CD4-positive, alpha-beta memory T cell (primary cell): ENCODE results near the gene SMOC1. TPM values are rescaled to one million over a fixed set of nuclear protein-coding genes. Genes with fewer than 3 reads are reported as not detected.

Experiments used
- CTCF ChIA-PET: fragments of 350-600 bp; sonication (Branson Sonifier 250); formaldehyde crosslinking; loops from one replicate; lab custom pipeline; 2021; ENCODE audit warnings: inconsistent platforms; ENCODE audit not compliant: partially characterized antibody; lab: Charles Lee
- POLR2A ChIA-PET: fragments of 350-600 bp; sonication (Branson Sonifier 250); formaldehyde crosslinking; loops from one replicate; lab custom pipeline; 2021; ENCODE audit not compliant: partially characterized antibody; lab: Charles Lee
- DNase-seq, 5 donors: peaks; one replicate each; pipeline versions ENCODE4 v3.0.0 to v3.0.0-alpha.2; 2020 to 2022; ENCODE audit warnings: mixed read lengths in 1 of 5
- H3K27ac ChIP-seq: one replicate; pipeline ENCODE4 v1.7.0; 2013; ENCODE audit warnings: low read depth, low read length
- H3K27me3 ChIP-seq: 2 replicates; pipeline ENCODE4 v1.7.0; 2013; ENCODE audit warnings: mild to moderate bottlenecking, low read length, moderate library complexity; ENCODE audit not compliant: insufficient read depth
- H3K36me3 ChIP-seq: 2 replicates; pipeline ENCODE4 v1.7.0; 2013; ENCODE audit warnings: mild to moderate bottlenecking, low read length, moderate library complexity; ENCODE audit not compliant: insufficient read depth
- H3K4me1 ChIP-seq: 2 replicates; pipeline ENCODE4 v1.7.0; 2013; ENCODE audit warnings: mild to moderate bottlenecking, low read length, moderate library complexity; ENCODE audit not compliant: insufficient read depth
- H3K4me3 ChIP-seq, 2 donors: one replicate each; pipeline ENCODE4 v1.7.0; 2013; ENCODE audit warnings: low read length in 2 of 2, mild to moderate bottlenecking in 1 of 2
- H3K9me3 ChIP-seq, 2 donors: one replicate each; pipeline ENCODE4 v1.7.0; 2013; ENCODE audit warnings: low read length in 2 of 2, control low read depth in 1 of 2; ENCODE audit not compliant: control insufficient read depth in 1 of 2
- H3K27ac Mint-ChIP-seq, 7 donors: one replicate each; pipeline ENCODE4 v1.8.0; 2020 to 2021; ENCODE audit warnings: mixed read lengths in 7 of 7, mild to moderate bottlenecking in 6 of 7, inconsistent platforms in 3 of 7, moderate library complexity in 3 of 7
- H3K27me3 Mint-ChIP-seq, 2 donors: one replicate each; pipeline ENCODE4 v1.8.0; 2020 to 2021; ENCODE audit warnings: mixed read lengths in 2 of 2
- H3K36me3 Mint-ChIP-seq, 2 donors: one replicate each; pipeline ENCODE4 v1.8.0; 2020 to 2021; ENCODE audit warnings: mixed read lengths in 2 of 2, inconsistent platforms in 1 of 2, mild to moderate bottlenecking in 1 of 2
- H3K4me1 Mint-ChIP-seq, 4 donors: one replicate each; pipeline ENCODE4 v1.8.0; 2020 to 2021; ENCODE audit warnings: mixed read lengths in 4 of 4, mild to moderate bottlenecking in 1 of 4
- H3K4me3 Mint-ChIP-seq, 8 donors: one replicate each; pipeline ENCODE4 v1.8.0; 2020 to 2021; ENCODE audit warnings: mixed read lengths in 8 of 8, mild to moderate bottlenecking in 7 of 8, moderate library complexity in 6 of 8, inconsistent platforms in 3 of 8
- H3K9me3 Mint-ChIP-seq, 8 donors: one replicate each; pipeline ENCODE4 v1.8.0; 2020 to 2021; ENCODE audit warnings: mixed read lengths in 8 of 8, mild to moderate bottlenecking in 5 of 8, inconsistent platforms in 3 of 8, moderate library complexity in 1 of 8
- intact Hi-C: fragments of 100-400 bp; cut with micrococcal nuclease; formaldehyde crosslinking; loops from one replicate; pipeline ENCODE4 v1.15.1; 2023
- polyA plus RNA-seq, 2 donors: library from polyadenylated mRNA; unstranded; fragments of 300-500 nt; fragmentation: Illumina TruSeq; gene quantifications; one replicate each; pipeline ENCODE4 v1.2.3, GENCODE V29; 2021
- total RNA-seq, 2 experiments: library from RNA; stranded (reverse); gene quantifications; one replicate each; pipeline ENCODE4 v1.2.3, GENCODE V29; 2021

Gene SMOC1
- total and polyA plus RNA-seq, 4 experiments from 2014 or later, result not detected

DNA sequence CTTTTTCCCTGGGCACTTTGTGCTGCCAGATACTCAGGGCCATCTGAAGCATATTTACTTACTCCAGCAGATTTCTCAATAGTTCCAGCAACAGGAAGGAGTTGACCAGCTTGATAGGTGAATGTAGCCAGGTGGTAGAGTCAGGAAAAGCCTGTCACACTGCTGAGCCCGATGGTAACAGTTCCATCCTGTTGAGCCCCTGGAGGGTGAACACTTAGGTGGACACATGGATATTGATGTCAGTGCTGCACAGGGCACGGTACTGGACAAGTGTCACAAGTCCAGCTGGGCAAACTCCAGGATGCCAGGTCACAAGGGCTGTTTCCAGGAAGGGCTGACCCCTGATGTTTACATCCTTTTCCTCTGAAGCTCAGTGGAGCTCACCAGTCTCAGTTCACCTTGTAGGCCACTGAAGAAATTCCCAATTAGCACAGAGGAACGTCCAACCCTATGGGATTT, 2.3 kb upstream of the SMOC1 start:
- ChIA-PET POLR2A (no interaction called here), CTCF (no interaction called here)

DNA sequence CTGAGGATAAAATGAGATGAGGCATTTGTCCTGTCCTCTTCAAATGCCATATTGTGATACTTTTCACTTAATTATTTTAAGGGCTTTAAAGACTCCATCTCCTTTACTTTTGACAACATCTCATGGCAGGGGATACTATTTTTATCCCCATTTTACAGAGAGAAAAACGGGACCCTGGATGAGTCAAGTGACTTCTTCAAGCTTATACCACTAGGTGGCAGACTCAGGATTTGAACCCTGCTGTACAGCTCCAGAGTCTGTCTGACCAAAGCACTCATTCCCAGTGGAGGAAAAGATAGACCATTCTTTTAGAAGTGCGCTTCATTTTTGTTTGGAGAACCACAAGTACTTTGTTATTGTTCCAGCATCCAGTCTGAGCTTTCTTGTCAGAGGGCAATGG, 1.7 kb upstream of the SMOC1 start:
- Mint-ChIP-seq H3K36me3 (no peaks in the 10 kb centered on the region), H3K4me1 (peaks cover 0 to 4% (median under 1%) of the 10 kb centered on the region in 4 donors), H3K9me3 (peaks cover 0 to 6% (median 0%) of the 10 kb centered on the region in 8 donors), H3K27ac (no peak overlapping the region), H3K27me3 (peaks cover 33 to 44% of the 10 kb centered on the region in 2 donors), H3K4me3 (no peak overlapping the region)
- intact Hi-C loops, result no loop called here
- Histone ChIP-seq H3K4me1 (no peaks in the 10 kb centered on the region), H3K27me3 (peaks cover 5% of the 10 kb centered on the region), H3K36me3 (no peaks in the 10 kb centered on the region), H3K27ac (no peak overlapping the region), H3K9me3 (no peaks in the 10 kb centered on the region), H3K4me3 (no peak overlapping the region)
- POLR2A ChIA-PET, result no interaction called here
- CTCF ChIA-PET, result interaction anchor here (0.6 kb wide), 1 partner anchor 1815 kb away, joined by 3 read pairs; no protein-coding TSS in a partner anchor
- DNase-seq, result no peak

More for the DNA sequence above, 2.3 kb upstream of the SMOC1 start:
- H3K36me3 Mint-ChIP-seq, result no peaks in the 10 kb centered on the region
- H3K4me1 ChIP-seq, result no peaks in the 10 kb centered on the region
- H3K27ac Mint-ChIP-seq, result no peak overlapping the region
- no peak overlapping the region for H3K4me3 ChIP-seq
- peaks cover 5% of the 10 kb centered on the region for H3K27me3 ChIP-seq
- no peak overlapping the region for H3K4me3 Mint-ChIP-seq
- H3K9me3 ChIP-seq, result no peaks in the 10 kb centered on the region
- H3K4me1 Mint-ChIP-seq, result peaks cover 0 to 4% (median under 1%) of the 10 kb centered on the region in 4 donors
- H3K36me3 ChIP-seq, result no peaks in the 10 kb centered on the region
- H3K27me3 Mint-ChIP-seq, result peaks cover 30 to 43% of the 10 kb centered on the region in 2 donors
- no peak for DNase-seq
- no peak overlapping the region for H3K27ac ChIP-seq
- intact Hi-C loops, result no loop called here
- H3K9me3 Mint-ChIP-seq, result peaks cover 0 to 6% (median 0%) of the 10 kb centered on the region in 8 donors

DNA sequence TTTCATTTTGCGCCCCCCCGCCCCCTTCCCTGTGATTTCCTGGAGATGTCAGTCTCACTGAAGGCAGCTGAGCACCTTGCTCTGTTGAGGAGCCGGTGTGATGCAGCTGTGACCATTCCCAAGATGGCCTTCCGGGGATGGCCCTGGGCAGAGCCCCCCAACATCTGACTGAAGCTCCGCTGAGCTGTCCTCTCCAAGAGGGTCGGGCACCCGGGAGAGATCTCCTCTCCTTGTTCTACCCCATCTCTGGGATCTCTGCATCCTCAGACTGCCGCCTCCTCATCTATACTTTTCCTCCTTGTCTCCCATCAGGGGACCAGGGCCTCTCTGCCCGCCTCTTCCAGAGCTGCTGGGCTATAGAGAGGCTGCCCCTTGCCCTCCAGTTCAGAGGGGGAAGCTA, 965 bp upstream of the SMOC1 start:
- peaks cover 0 to 4% (median under 1%) of the 10 kb centered on the region in 4 donors for H3K4me1 Mint-ChIP-seq
- intact Hi-C loops, result no loop called here
- Histone ChIP-seq H3K9me3 (no peaks in the 10 kb centered on the region), H3K27me3 (peaks cover 5% of the 10 kb centered on the region), H3K27ac (no peak overlapping the region), H3K4me1 (no peaks in the 10 kb centered on the region), H3K36me3 (no peaks in the 10 kb centered on the region), H3K4me3 (no peak overlapping the region)
- POLR2A ChIA-PET, result no interaction called here
- H3K36me3 Mint-ChIP-seq, result no peaks in the 10 kb centered on the region
- H3K9me3 Mint-ChIP-seq, result peaks cover 0 to 6% (median 0%) of the 10 kb centered on the region in 8 donors
- H3K27me3 Mint-ChIP-seq, result peaks cover 35 to 43% of the 10 kb centered on the region in 2 donors
- no peak overlapping the region for H3K27ac Mint-ChIP-seq
- no peak for DNase-seq
- CTCF ChIA-PET, result interaction anchor here (0.6 to 1.2 kb wide), 2 partner anchors 15 to 1816 kb away, joined by 3 read pairs; no protein-coding TSS in a partner anchor
- no peak overlapping the region for H3K4me3 Mint-ChIP-seq

DNA sequence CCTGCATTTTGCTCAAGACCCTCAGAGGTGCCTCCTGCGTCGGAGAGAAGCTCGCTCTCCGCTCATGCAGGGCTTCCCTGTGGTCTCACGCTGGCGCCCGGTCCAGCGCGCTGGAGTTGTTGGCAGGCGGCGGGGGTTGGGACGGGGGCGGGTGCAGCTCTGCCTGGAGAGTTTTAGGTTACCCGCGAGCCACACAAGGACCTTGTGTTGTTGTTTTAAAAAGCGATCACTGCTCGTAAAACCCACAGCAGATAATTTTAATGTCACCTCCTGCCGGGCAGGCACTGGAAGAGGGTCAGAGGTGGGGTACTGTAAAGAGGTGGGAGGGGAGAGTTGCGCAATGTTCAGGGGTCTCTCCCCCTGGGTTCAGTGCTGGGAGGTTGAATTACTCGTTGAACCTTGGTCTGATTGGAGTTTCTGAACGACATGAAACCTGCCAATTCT, 850 bp downstream of the SMOC1 start:
- no peaks in the 10 kb centered on the region for H3K36me3 Mint-ChIP-seq
- H3K36me3 ChIP-seq, result no peaks in the 10 kb centered on the region
- H3K4me1 ChIP-seq, result no peaks in the 10 kb centered on the region
- H3K27ac Mint-ChIP-seq, result no peak overlapping the region
- H3K9me3 ChIP-seq, result no peaks in the 10 kb centered on the region
- intact Hi-C loops, result no loop called here
- CTCF ChIA-PET, result no interaction called here
- H3K27me3 Mint-ChIP-seq, result peaks cover 39 to 49% of the 10 kb centered on the region in 2 donors
- H3K27me3 ChIP-seq, result peaks cover 5% of the 10 kb centered on the region
- POLR2A ChIA-PET, result no interaction called here
- no peak overlapping the region for H3K4me3 Mint-ChIP-seq
- no peaks in the 10 kb centered on the region for H3K9me3 Mint-ChIP-seq
- no peak for DNase-seq
- H3K4me1 Mint-ChIP-seq, result peaks cover 0 to 4% (median under 1%) of the 10 kb centered on the region in 4 donors
- no peak overlapping the region for H3K27ac ChIP-seq
- H3K4me3 ChIP-seq, result no peak overlapping the region

DNA sequence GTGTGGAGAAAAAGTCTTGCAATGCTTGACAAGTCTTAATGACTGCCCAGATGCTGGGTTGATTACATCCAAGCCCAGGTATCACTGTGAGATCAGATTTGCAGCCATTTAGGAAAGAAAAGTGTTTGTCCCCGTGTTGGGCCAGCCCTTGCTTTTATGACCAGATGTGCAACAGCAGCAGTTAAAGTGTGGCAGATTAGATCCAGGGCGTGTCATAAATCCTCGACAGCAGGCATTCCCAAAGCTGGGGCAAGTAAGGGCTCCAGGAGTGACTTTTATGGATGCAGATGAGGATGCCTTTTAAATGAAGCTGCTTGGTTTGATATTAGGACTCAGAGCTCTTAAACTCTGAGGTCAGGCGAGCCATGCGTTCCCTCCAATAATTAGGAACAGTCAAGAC, 1.7 kb downstream of the SMOC1 start:
- POLR2A ChIA-PET, result no interaction called here
- no peak for DNase-seq

DNA sequence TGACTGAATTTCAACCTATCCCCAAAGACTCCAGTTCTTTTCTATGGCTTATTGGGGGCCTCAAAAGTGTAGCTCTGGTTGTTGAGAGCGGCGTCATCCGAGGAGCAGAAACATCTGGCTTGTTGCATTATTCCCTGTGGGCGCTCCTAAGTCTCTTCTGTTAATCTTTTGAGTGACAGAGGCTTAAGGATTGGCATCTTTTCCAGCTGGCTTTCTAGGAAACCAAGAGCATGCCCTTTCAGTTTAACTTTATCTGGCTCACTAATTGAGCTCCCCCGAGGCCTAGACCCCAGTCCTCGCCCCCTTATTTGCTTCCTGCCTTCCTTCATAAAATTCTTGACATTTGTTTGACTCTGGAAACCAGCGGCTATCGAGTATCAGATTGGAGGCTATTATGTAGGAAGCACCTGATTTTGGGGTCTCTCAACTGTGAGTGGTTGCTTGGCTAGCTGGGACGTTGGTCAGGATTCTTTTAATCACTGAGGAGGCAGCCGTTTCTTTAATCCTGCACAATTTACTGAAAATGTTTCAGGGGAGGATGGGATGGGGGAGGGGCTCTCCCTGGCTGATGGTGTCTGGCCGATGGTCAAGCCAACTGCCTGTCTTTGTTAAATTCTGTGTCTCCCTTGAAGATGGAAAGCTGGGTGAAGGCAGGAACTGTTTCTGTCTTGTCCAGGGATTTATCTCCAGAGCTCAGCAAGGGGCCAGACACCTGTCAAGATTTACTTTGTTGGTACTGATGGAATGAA, 3.1 kb downstream of the SMOC1 start:
- Histone ChIP-seq H3K4me3 (no peak overlapping the region), H3K27ac (no peak overlapping the region), H3K36me3 (no peaks in the 10 kb centered on the region), H3K4me1 (no peaks in the 10 kb centered on the region), H3K9me3 (no peaks in the 10 kb centered on the region), H3K27me3 (peaks cover 5% of the 10 kb centered on the region)
- H3K27me3 Mint-ChIP-seq, result peaks cover 47 to 49% of the 10 kb centered on the region in 2 donors
- no peak overlapping the region for H3K4me3 Mint-ChIP-seq
- peaks cover 0 to 1% (median 0%) of the 10 kb centered on the region in 8 donors for H3K9me3 Mint-ChIP-seq
- CTCF ChIA-PET, result no interaction called here
- H3K36me3 Mint-ChIP-seq, result no peaks in the 10 kb centered on the region
- peaks cover 0 to 4% (median under 1%) of the 10 kb centered on the region in 4 donors for H3K4me1 Mint-ChIP-seq
- DNase-seq, result no peak
- POLR2A ChIA-PET, result no interaction called here
- intact Hi-C loops, result no loop called here
- no peak overlapping the region for H3K27ac Mint-ChIP-seq

More for the DNA sequence above, 1.7 kb downstream of the SMOC1 start:
- Mint-ChIP-seq H3K4me3 (no peak overlapping the region), H3K9me3 (no peaks in the 10 kb centered on the region), H3K36me3 (no peaks in the 10 kb centered on the region), H3K4me1 (peaks cover 0 to 4% (median under 1%) of the 10 kb centered on the region in 4 donors), H3K27me3 (peaks cover 39 to 49% of the 10 kb centered on the region in 2 donors), H3K27ac (no peak overlapping the region)
- H3K27me3 ChIP-seq, result peaks cover 5% of the 10 kb centered on the region
- H3K36me3 ChIP-seq, result no peaks in the 10 kb centered on the region
- H3K4me1 ChIP-seq, result no peaks in the 10 kb centered on the region
- no peaks in the 10 kb centered on the region for H3K9me3 ChIP-seq
- CTCF ChIA-PET, result no interaction called here
- intact Hi-C loops, result no loop called here
- H3K4me3 ChIP-seq, result no peak overlapping the region
- H3K27ac ChIP-seq, result no peak overlapping the region

DNA sequence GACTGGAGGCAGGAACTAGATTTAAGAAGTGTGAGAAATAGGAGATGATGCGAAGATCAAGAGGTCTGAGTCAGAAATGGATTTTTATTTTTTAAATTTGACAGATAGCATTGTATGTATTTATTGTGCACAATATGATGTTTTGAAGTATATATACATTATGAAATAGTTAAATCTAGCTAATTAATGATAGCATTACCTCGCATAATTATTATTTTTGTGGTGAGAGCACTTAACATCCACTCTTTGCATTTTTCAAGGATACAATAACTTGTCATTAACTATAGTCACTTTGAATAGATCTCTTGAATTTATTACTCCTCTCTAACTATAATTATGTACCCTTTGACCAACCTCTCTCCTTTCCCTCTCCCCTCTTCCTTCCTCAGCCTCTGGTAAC, 3.7 kb downstream of the SMOC1 start:
- Mint-ChIP-seq H3K4me1 (peaks cover 0 to 4% (median 0%) of the 10 kb centered on the region in 4 donors), H3K27me3 (peaks cover 42 to 44% of the 10 kb centered on the region in 2 donors), H3K36me3 (no peaks in the 10 kb centered on the region), H3K27ac (no peak overlapping the region), H3K4me3 (no peak overlapping the region), H3K9me3 (peaks cover 0 to 1% (median 0%) of the 10 kb centered on the region in 8 donors)
- Histone ChIP-seq H3K27ac (no peak overlapping the region), H3K9me3 (no peaks in the 10 kb centered on the region), H3K4me3 (no peak overlapping the region), H3K36me3 (no peaks in the 10 kb centered on the region), H3K27me3 (peaks cover under 1% of the 10 kb centered on the region), H3K4me1 (no peaks in the 10 kb centered on the region)
- CTCF ChIA-PET, result no interaction called here
- POLR2A ChIA-PET, result no interaction called here
- intact Hi-C loops, result no loop called here
- no peak for DNase-seq
